HL-60 (cell line): ENCODE data around the gene CIB4.

Source experiments
- DNase-seq, 2 experiments: peaks; one replicate each; pipeline ENCODE4 v3.0.0-alpha.2; 2010 to 2020; ENCODE audit warnings: low read depth in 1 of 2, low spot score in 1 of 2
- H3K27ac ChIP-seq: fragments of 250-450 bp; sonication (Bioruptor Pico); replicated peaks from 2 replicates; pipeline ENCODE4 v1.5.1; 2020; ENCODE audit warnings: mild to moderate bottlenecking, moderate library complexity
- H3K27me3 ChIP-seq: fragments of 250-450 bp; sonication (Bioruptor Pico); 2 replicates; pipeline ENCODE4 v1.5.1; 2021; ENCODE audit warnings: mild to moderate bottlenecking, moderate library complexity; ENCODE audit not compliant: insufficient read depth, poor library complexity, severe bottlenecking
- H3K4me3 ChIP-seq: replicated peaks from 2 replicates; pipeline ENCODE4 v1.5.1; 2011; ENCODE audit warnings: mild to moderate bottlenecking, control low read depth, low read length; ENCODE audit not compliant: insufficient read depth
- CTCF ChIP-seq: IDR thresholded peaks from one replicate; pipeline ENCODE4 v1.5.1; 2011; ENCODE audit warnings: low read length, control low read depth, inconsistent platforms; ENCODE audit not compliant: insufficient read depth
- GABPA ChIP-seq: IDR thresholded peaks from 2 replicates; pipeline ENCODE4 v1.6.1; 2012; ENCODE audit warnings: low read depth
- POLR2AphosphoS5 ChIP-seq: IDR thresholded peaks from 2 replicates; pipeline ENCODE4 v1.6.1; 2012; ENCODE audit warnings: low read depth
- REST ChIP-seq: IDR thresholded peaks from 2 replicates; pipeline ENCODE4 v1.6.1; 2012; ENCODE audit warnings: low read depth; ENCODE audit not compliant: insufficient replicate concordance
- SPI1 ChIP-seq: IDR thresholded peaks from 2 replicates; pipeline ENCODE4 v1.6.1; 2012; ENCODE audit warnings: low read depth, mild to moderate bottlenecking, borderline replicate concordance

Gene CIB4

GRCh38 chr2:26628561-26629345, 12.4 kb downstream of the CIB4 start:
- TF ChIP-seq POLR2AphosphoS5 (no peak), REST (no peak), CTCF (no peak), SPI1 (no peak), GABPA (no peak)
- no peak for DNase-seq
- Histone ChIP-seq H3K4me3 (no peak overlapping the region), H3K27ac (no peak overlapping the region), H3K27me3 (peaks cover 4% of the 10 kb centered on the region)

- Histone ChIP-seq H3K4me3 (no peak overlapping the region), H3K27ac (no peak overlapping the region), H3K27me3 (peaks cover 4% of the 10 kb centered on the region)
- no peak for DNase-seq
- TF ChIP-seq SPI1 (no peak), GABPA (no peak), REST (no peak), POLR2AphosphoS5 (no peak), CTCF (no peak)
Measured at GRCh38 chr2:26627350-26628105, 13.6 kb downstream of the CIB4 start.

GRCh38 chr2:26626606-26627005, 14.6 kb downstream of the CIB4 start:
- Histone ChIP-seq H3K4me3 (no peak overlapping the region), H3K27me3 (peaks cover 4% of the 10 kb centered on the region), H3K27ac (no peak overlapping the region)
- DNase-seq, result no peak
- TF ChIP-seq CTCF (no peak), SPI1 (no peak), GABPA (no peak), REST (no peak)
